ENCODE results near the gene SETD7.

GRCh38 chr4:139581096-139581495 is 25.1 kb upstream of the SETD7 start:
- no peak for TF ChIP-seq CTCF (IDR thresholded peaks at IDR 0.05; ENCODE audit: low read length)
- TF ChIP-seq EZH2 (IDR thresholded peaks at IDR 0.05; ENCODE audit: borderline replicate concordance, low read length), result no peak

Measured in OCI-LY1 (cell line).